ENCODE data around the gene ACBD6.
"Not testable (repeated sequence)": the region's sequence is repeated elsewhere in the genome, so short reads cannot be mapped to it uniquely, and the experiment has no call there.

Gene ACBD6

GRCh38 chr1:180415236-180415848 is 87.0 kb downstream of the ACBD6 start:
- no peak for DNase-seq (ENCODE audit: low spot score)

GRCh38 chr1:180412583-180412982 is 89.8 kb downstream of the ACBD6 start:
- no peak for DNase-seq (ENCODE audit: low spot score)

- DNase-seq (ENCODE audit: low spot score) = not testable (repeated sequence)
Measured at GRCh38 chr1:180408128-180408527, 94.2 kb downstream of the ACBD6 start.

GRCh38 chr1:180407051-180407450 is 95.3 kb downstream of the ACBD6 start:
- no peak for DNase-seq (ENCODE audit: low spot score)

GRCh38 chr1:180402551-180402950 is 99.8 kb downstream of the ACBD6 start:
- no peak for DNase-seq (ENCODE audit: low spot score)

- DNase-seq (ENCODE audit: low spot score) = no peak
Measured at GRCh38 chr1:180402001-180402400, 100.4 kb downstream of the ACBD6 start.

- no peak for DNase-seq (ENCODE audit: low spot score)
Measured at GRCh38 chr1:180397175-180397574, 105.2 kb downstream of the ACBD6 start.

GRCh38 chr1:180392427-180393145 is 109.8 kb downstream of the ACBD6 start:
- no peak for DNase-seq (ENCODE audit: low spot score)

- no peak for DNase-seq (ENCODE audit: low spot score)
Measured at GRCh38 chr1:180392020-180392419, 110.4 kb downstream of the ACBD6 start.

GRCh38 chr1:180387413-180387812 is 115.0 kb downstream of the ACBD6 start:
- no peak for DNase-seq (ENCODE audit: low spot score)

GRCh38 chr1:180386745-180387367 is 115.5 kb downstream of the ACBD6 start:
- DNase-seq (ENCODE audit: low spot score) = no peak

- no peak for DNase-seq (ENCODE audit: low spot score)
Measured at GRCh38 chr1:180385144-180385543, 117.2 kb downstream of the ACBD6 start.

- no peak for DNase-seq (ENCODE audit: low spot score)
Measured at GRCh38 chr1:180384286-180385005, 117.9 kb downstream of the ACBD6 start.

GRCh38 chr1:180382326-180383115 is 119.9 kb downstream of the ACBD6 start:
- no peak for DNase-seq (ENCODE audit: low spot score)

GRCh38 chr1:180381184-180381580 is 121.2 kb downstream of the ACBD6 start:
- no peak for DNase-seq (ENCODE audit: low spot score)

- no peak for DNase-seq (ENCODE audit: low spot score)
Measured at GRCh38 chr1:180380259-180381183, 121.9 kb downstream of the ACBD6 start.

GRCh38 chr1:180376800-180377199 is 125.6 kb downstream of the ACBD6 start:
- DNase-seq (ENCODE audit: low spot score) = no peak

GRCh38 chr1:180376253-180376652 is 126.1 kb downstream of the ACBD6 start:
- no peak for DNase-seq (ENCODE audit: low spot score)

- DNase-seq (ENCODE audit: low spot score) = no peak
Measured at GRCh38 chr1:180372728-180373127, 129.6 kb downstream of the ACBD6 start.

GRCh38 chr1:180370597-180370996 is 131.8 kb downstream of the ACBD6 start:
- DNase-seq (ENCODE audit: low spot score) = no peak

GRCh38 chr1:180370188-180370587 is 132.2 kb downstream of the ACBD6 start:
- DNase-seq (ENCODE audit: low spot score) = no peak

Measured in ecto neural progenitor cell (in vitro differentiated cells).